HepG2 (cell line): ENCODE results near the gene ZNF674. TPM values are rescaled to one million over a fixed set of nuclear protein-coding genes. Genes with fewer than 3 reads are reported as not detected.
"Not testable (repeated sequence)": the region's sequence is repeated elsewhere in the genome, so short reads cannot be mapped to it uniquely, and the experiment has no call there.

Source experiments
- ATAC-seq: fragments of 200-7000 bp; cut with Tn5 transposase; 3 replicates; pipeline ENCODE4 v1.9.1; 2020; ENCODE audit warnings: mild to moderate bottlenecking, moderate library complexity
- BruUV-seq: library from RNA; stranded (reverse); fragments of 400-500 nt; replicated peaks from 2 replicates; lab custom pipeline; 2021; lab: Mats Ljungman, UMichigan
- CTCF ChIA-PET: fragments of 300-600 bp; formaldehyde crosslinking; extraction: SDS; loops from one replicate; lab custom pipeline; 2021; ENCODE audit warnings: low total read pairs, inconsistent platforms, low intra/inter-chr PET ratio; lab: Yijun Ruan, JAX
- POLR2A ChIA-PET: fragments of 350-600 bp; sonication (Branson Sonifier 250); formaldehyde crosslinking; loops from one replicate; lab custom pipeline; 2020; ENCODE audit warnings: antibody characterized with exemption, inconsistent platforms; lab: Yijun Ruan, JAX
- DNase-seq: peaks from one replicate; pipeline ENCODE4 v3.0.0-alpha.2; 2015; ENCODE audit warnings: low spot score
- FAIRE-seq: peaks from 3 replicates; lab custom pipeline; 2011; peaks lifted over from hg19 to GRCh38; lab: Jason Lieb, UNC
- H2AFZ ChIP-seq: one replicate; pipeline ENCODE4 v1.6.1; 2011; ENCODE audit warnings: low read length, inconsistent platforms
- H3K27ac ChIP-seq: fragments of 300-600 bp; 3 replicates; pipeline ENCODE4 v1.8.0; 2011; ENCODE audit warnings: mixed run types, mild to moderate bottlenecking, mixed read lengths, low read length, inconsistent platforms; ENCODE audit not compliant: insufficient read depth; ENCODE audit errors: extremely low read length
- H3K27me3 ChIP-seq, 2 experiments: fragments of 200-600 bp in 1 of 2; 2 replicates in 1 of 2; 3 replicates in 1 of 2; pipeline versions ENCODE4 v1.6.0 to v1.8.0; 2011; ENCODE audit warnings: low read length in 2 of 2, mild to moderate bottlenecking in 2 of 2, moderate library complexity in 2 of 2, inconsistent platforms in 1 of 2; ENCODE audit not compliant: insufficient read depth in 2 of 2, control insufficient read depth in 1 of 2
- H3K36me3 ChIP-seq, 2 experiments: fragments of 200-600 bp in 1 of 2; replicated peaks in 1 of 2; 2 replicates in 1 of 2; 3 replicates in 1 of 2; pipeline versions ENCODE4 v1.5.1 to v1.8.0; 2011; ENCODE audit warnings: low read length in 2 of 2, inconsistent platforms in 1 of 2; ENCODE audit not compliant: insufficient read depth in 2 of 2, control insufficient read depth in 1 of 2
- H3K4me1 ChIP-seq: 2 replicates; pipeline ENCODE4 v1.5.1; 2012; ENCODE audit warnings: low read length, inconsistent platforms; ENCODE audit not compliant: insufficient read depth
- H3K4me2 ChIP-seq: 2 replicates; pipeline ENCODE4 v1.6.0; 2011; ENCODE audit warnings: low read depth, low read length, inconsistent platforms
- H3K4me3 ChIP-seq, 3 experiments: fragments of 200-600 bp in 1 of 3; sonication (generic), shearing (Covaris generic) in 1 of 3; replicated peaks in 1 of 3; 2 replicates each; pipeline ENCODE4 v1.5.1; 2011 to 2016; ENCODE audit warnings: low read length in 3 of 3, inconsistent platforms in 2 of 3, low read depth in 2 of 3, mild to moderate bottlenecking in 2 of 3, control low read depth in 1 of 3, mixed read lengths in 1 of 3; ENCODE audit not compliant: insufficient read depth in 1 of 3
- H3K79me2 ChIP-seq: one replicate; pipeline ENCODE4 v1.6.1; 2011; ENCODE audit warnings: low read length, inconsistent platforms; ENCODE audit not compliant: insufficient read depth
- H3K9ac ChIP-seq: 2 replicates; pipeline ENCODE4 v1.6.0; 2011; ENCODE audit warnings: mild to moderate bottlenecking, low read depth, low read length, inconsistent platforms; ENCODE audit not compliant: insufficient read depth
- H3K9me3 ChIP-seq: 2 replicates; pipeline ENCODE4 v1.5.1; 2012; ENCODE audit warnings: mild to moderate bottlenecking, low read length
- H4K20me1 ChIP-seq: 2 replicates; pipeline ENCODE4 v1.6.0; 2011; ENCODE audit warnings: inconsistent platforms, mild to moderate bottlenecking, low read length, moderate library complexity; ENCODE audit not compliant: insufficient read depth
- CBFB ChIP-seq: sonication (generic); formaldehyde crosslinking; IDR thresholded peaks from 2 replicates; pipeline ENCODE4 v1.4.0; 2020; ENCODE audit warnings: missing genetic modification reagents
- HHEX ChIP-seq: IDR thresholded peaks from 2 replicates; pipeline ENCODE4 v1.6.1; 2016; ENCODE audit warnings: control low read depth
- IRF1 ChIP-seq: sonication (generic); formaldehyde crosslinking; IDR thresholded peaks from 2 replicates; pipeline ENCODE4 v1.4.0; 2020; ENCODE audit warnings: low read depth, mild to moderate bottlenecking, missing genetic modification reagents
- RORA ChIP-seq: sonication (generic); formaldehyde crosslinking; IDR thresholded peaks from 2 replicates; pipeline ENCODE4 v1.5.0; 2020; ENCODE audit warnings: mild to moderate bottlenecking, missing genetic modification reagents, moderate library complexity
- SETDB1 ChIP-seq: sonication (generic); formaldehyde crosslinking; IDR thresholded peaks from 2 replicates; pipeline ENCODE4 v1.5.1; 2020; ENCODE audit warnings: missing genetic modification reagents, mild to moderate bottlenecking, borderline replicate concordance
- SMARCC2 ChIP-seq: fragments of 450-650 bp; IDR thresholded peaks from 2 replicates; pipeline ENCODE4 v1.6.1; 2017; ENCODE audit warnings: antibody characterized with exemption, mild to moderate bottlenecking
- SMARCE1 ChIP-seq: fragments of 450-650 bp; IDR thresholded peaks from 2 replicates; pipeline ENCODE4 v1.6.1; 2017; ENCODE audit warnings: borderline replicate concordance
- SUZ12 ChIP-seq: fragments of 150-350 bp; IDR thresholded peaks from 2 replicates; pipeline ENCODE4 v1.6.1; 2014; ENCODE audit warnings: low read depth, low read length
- ZFP62 ChIP-seq: sonication (generic); formaldehyde crosslinking; IDR thresholded peaks from 2 replicates; pipeline ENCODE4 v1.4.0; 2020; ENCODE audit warnings: missing genetic modification reagents
- ZNF143 ChIP-seq: sonication (generic); formaldehyde crosslinking; IDR thresholded peaks from 2 replicates; pipeline ENCODE4 v1.4.0; 2020; ENCODE audit warnings: missing genetic modification reagents
- ZNF251 ChIP-seq: sonication (generic); formaldehyde crosslinking; IDR thresholded peaks from 2 replicates; pipeline ENCODE4 v1.9.0; 2021; ENCODE audit warnings: mild to moderate bottlenecking, missing genetic modification reagents
- ZNF333 ChIP-seq: sonication (generic); formaldehyde crosslinking; IDR thresholded peaks from 2 replicates; pipeline ENCODE4 v1.4.0; 2020; ENCODE audit warnings: mild to moderate bottlenecking, missing genetic modification reagents, borderline replicate concordance
- ZNF672 ChIP-seq: sonication (generic); formaldehyde crosslinking; IDR thresholded peaks from 2 replicates; pipeline ENCODE4 v1.8.1; 2022; ENCODE audit warnings: missing genetic modification reagents
- ZNF703 ChIP-seq: sonication (generic); formaldehyde crosslinking; IDR thresholded peaks from 2 replicates; pipeline ENCODE4 v1.5.1; 2020; ENCODE audit warnings: missing genetic modification reagents, mild to moderate bottlenecking, moderate library complexity, borderline replicate concordance
- WGBS: methylation state at CpG from one replicate; pipeline ENCODE4 v1.1.6; 2017; ENCODE audit warnings: low lambda C conversion rate; 5-methylcytosine and 5-hydroxymethylcytosine counted together
- in situ Hi-C: cut with HindIII; loops from 2 replicates; pipeline ENCODE4 v1.10.0; 2017; ENCODE audit warnings: low pct_unique_long_range_greater_than_20kb; ENCODE audit not compliant: extremely low pct_ligation_motif_present
- intact Hi-C: fragments of 100-400 bp; cut with micrococcal nuclease; formaldehyde crosslinking; loops from one replicate; pipeline ENCODE4 v1.10.0; 2022; ENCODE audit not compliant: unreplicated experiment
- polyA plus RNA-seq, 8 experiments: library from polyadenylated mRNA; depleted of rRNA in 3 of 8; stranded (reverse) in 7 of 8; unstranded in 1 of 8; fragments of >200 nt; fragmentation: Illumina TruSeq in 4 of 8; extraction: Trizol in 4 of 8; gene quantifications; 2 replicates each; pipeline versions ENCODE4 v1.2.1 to v1.2.3, GENCODE V29; 2011 to 2016; ENCODE audit warnings: low read depth in 4 of 8, missing spikeins in 1 of 8, mixed read lengths in 1 of 8; ENCODE audit not compliant: insufficient read depth in 1 of 8
- total RNA-seq, 5 experiments: library from RNA; depleted of rRNA; stranded (reverse); fragments of >200 nt; fragmentation: Illumina TruSeq; extraction: Trizol; gene quantifications; 2 replicates each; pipeline ENCODE4 v1.2.3, GENCODE V29; 2016; ENCODE audit warnings: low read depth in 1 of 5
- TF ChIP-seq, protein P1 (sequence below): sonication (generic); formaldehyde crosslinking; IDR thresholded peaks from 2 replicates; pipeline ENCODE4 v1.4.0; 2020; ENCODE audit warnings: missing genetic modification reagents, borderline replicate concordance

Gene ZNF674
- total and polyA plus RNA-seq, 2 of the 13 experiments (the other 11 are each of a cell fraction or from before 2014, with no cell fraction given): 2.9 to 3.5 TPM

DNA sequence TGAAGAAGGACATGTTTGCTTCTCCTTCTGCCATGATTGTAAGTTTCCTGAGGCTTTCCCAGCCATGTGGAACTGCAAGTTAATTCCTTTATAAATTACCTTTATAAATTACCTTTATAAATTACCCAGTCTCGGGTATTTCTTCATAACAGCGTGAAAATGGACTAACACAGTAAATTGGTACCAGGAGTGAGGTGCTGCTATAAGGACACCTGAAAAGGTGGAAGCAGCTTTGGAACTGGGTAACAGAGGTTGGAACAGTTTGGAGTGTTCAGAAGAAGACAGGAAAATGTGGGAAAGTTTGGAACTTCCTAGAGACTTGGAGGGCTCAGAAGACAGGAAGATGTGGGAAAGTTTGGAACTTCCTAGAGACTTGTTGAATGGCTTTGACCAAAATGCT lies 66.6 kb downstream of the ZNF674 start:
- H3K27me3 ChIP-seq, in situ Hi-C loops, H3K9ac ChIP-seq, H3K9me3 ChIP-seq, H2AFZ ChIP-seq, H3K27ac ChIP-seq, intact Hi-C loops, POLR2A ChIA-PET, H3K4me3 ChIP-seq, H3K4me2 ChIP-seq, CTCF ChIA-PET, ATAC-seq, FAIRE-seq, BruUV-seq, DNase-seq, H3K79me2 ChIP-seq, H3K4me1 ChIP-seq, H4K20me1 ChIP-seq, H3K36me3 ChIP-seq: not testable (repeated sequence)
- 100% methylated on average over 2 of the region's 2 CpGs for WGBS

DNA sequence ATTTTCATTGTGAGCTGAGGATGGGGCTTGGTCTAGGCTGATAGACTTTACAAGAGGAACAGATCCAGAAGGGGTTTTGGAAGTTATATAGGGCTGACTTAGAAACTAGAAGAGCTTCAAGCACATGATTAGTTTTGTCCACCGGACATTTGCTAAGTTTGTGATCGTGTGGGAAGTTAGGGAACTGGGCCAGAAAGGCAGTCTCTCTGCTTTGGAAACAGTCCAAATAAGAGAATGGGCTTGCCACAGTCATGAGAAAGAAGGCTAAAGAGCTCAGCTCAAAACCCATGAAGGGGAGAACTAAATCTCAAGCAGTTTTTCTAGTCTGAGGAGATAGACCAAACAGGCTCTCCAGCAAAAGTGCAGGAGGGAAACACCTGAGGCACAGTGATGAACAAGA lies 67.8 kb downstream of the ZNF674 start:
- no peak overlapping the region for H2AFZ ChIP-seq
- DNase-seq: no peak
- no peak overlapping the region for H3K27ac ChIP-seq
- no peak for ATAC-seq
- H3K4me2 ChIP-seq: no peak overlapping the region
- no peaks in the 10 kb centered on the region for H4K20me1 ChIP-seq
- no peaks in the 10 kb centered on the region for H3K79me2 ChIP-seq
- 100% methylated on average over 2 of the region's 2 CpGs for WGBS
- intact Hi-C loops: no loop called here
- H3K4me1 ChIP-seq: no peaks in the 10 kb centered on the region
- no peak for TF ChIP-seq ZNF143 (CRISPR knock-in tag)
- TF ChIP-seq ZFP62: no peak
- no peak for TF ChIP-seq HHEX (CRISPR knock-in tag)
- TF ChIP-seq SMARCE1: no peak
- TF ChIP-seq SETDB1 (CRISPR knock-in tag): no peak
- no peak for TF ChIP-seq IRF1
- TF ChIP-seq ZNF333 (CRISPR knock-in tag): no peak
- TF ChIP-seq, protein P1, sequence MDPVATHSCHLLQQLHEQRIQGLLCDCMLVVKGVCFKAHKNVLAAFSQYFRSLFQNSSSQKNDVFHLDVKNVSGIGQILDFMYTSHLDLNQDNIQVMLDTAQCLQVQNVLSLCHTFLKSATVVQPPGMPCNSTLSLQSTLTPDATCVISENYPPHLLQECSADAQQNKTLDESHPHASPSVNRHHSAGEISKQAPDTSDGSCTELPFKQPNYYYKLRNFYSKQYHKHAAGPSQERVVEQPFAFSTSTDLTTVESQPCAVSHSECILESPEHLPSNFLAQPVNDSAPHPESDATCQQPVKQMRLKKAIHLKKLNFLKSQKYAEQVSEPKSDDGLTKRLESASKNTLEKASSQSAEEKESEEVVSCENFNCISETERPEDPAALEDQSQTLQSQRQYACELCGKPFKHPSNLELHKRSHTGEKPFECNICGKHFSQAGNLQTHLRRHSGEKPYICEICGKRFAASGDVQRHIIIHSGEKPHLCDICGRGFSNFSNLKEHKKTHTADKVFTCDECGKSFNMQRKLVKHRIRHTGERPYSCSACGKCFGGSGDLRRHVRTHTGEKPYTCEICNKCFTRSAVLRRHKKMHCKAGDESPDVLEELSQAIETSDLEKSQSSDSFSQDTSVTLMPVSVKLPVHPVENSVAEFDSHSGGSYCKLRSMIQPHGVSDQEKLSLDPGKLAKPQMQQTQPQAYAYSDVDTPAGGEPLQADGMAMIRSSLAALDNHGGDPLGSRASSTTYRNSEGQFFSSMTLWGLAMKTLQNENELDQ: no peak
- TF ChIP-seq RORA: no peak
- TF ChIP-seq ZNF703 (CRISPR knock-in tag): no peak
- no peak for TF ChIP-seq SMARCC2
- no peak for TF ChIP-seq CBFB
- TF ChIP-seq SUZ12: no peak
- TF ChIP-seq ZNF672 (CRISPR knock-in tag): no peak
- TF ChIP-seq ZNF251 (CRISPR knock-in tag): no peak
- TF ChIP-seq, all 625 proteins: peak for 0
- ChIA-PET POLR2A (no interaction called here), CTCF (no interaction called here)
- H3K9ac ChIP-seq: no peak overlapping the region
- H3K27me3 ChIP-seq: no peaks in the 10 kb centered on the region
- H3K4me3 ChIP-seq: no peak overlapping the region
- in situ Hi-C loops: no loop called here
- no TSS peak for BruUV-seq
- no peak for FAIRE-seq
- 0 out of 5 replicates have a peak, but pooled peaks cover 0 to 3% of the 10 kb centered on the region in 2 experiments for H3K36me3 ChIP-seq
- H3K9me3 ChIP-seq: no peaks in the 10 kb centered on the region
